Neural crest cell (in vitro differentiated cells): ENCODE results near the gene CDKAL1. TPM values are rescaled to one million over a fixed set of nuclear protein-coding genes. Genes with fewer than 3 reads are reported as not detected.

Experiments used
- DNase-seq: peaks from one replicate; pipeline ENCODE4 v3.0.0; 2021; ENCODE audit warnings: low read depth, mixed read lengths, low spot score
- H3K27ac Mint-ChIP-seq: one replicate; pipeline ENCODE4 v1.8.0; 2021; ENCODE audit warnings: mild to moderate bottlenecking, mixed read lengths; ENCODE audit not compliant: unreplicated experiment
- H3K27me3 Mint-ChIP-seq: 2 replicates; pipeline ENCODE4 v1.8.0; 2021; ENCODE audit warnings: low read depth, mild to moderate bottlenecking, mixed read lengths
- H3K36me3 Mint-ChIP-seq: 2 replicates; pipeline ENCODE4 v1.8.0; 2021; ENCODE audit warnings: low read depth, mild to moderate bottlenecking, mixed read lengths
- H3K4me1 Mint-ChIP-seq: 2 replicates; pipeline ENCODE4 v1.8.0; 2021; ENCODE audit warnings: mixed read lengths
- H3K4me3 Mint-ChIP-seq: one replicate; pipeline ENCODE4 v1.8.0; 2021; ENCODE audit warnings: mild to moderate bottlenecking, mixed read lengths
- H3K9me3 Mint-ChIP-seq: 2 replicates; pipeline ENCODE4 v1.8.0; 2021; ENCODE audit warnings: mixed read lengths
- total RNA-seq: library from RNA; stranded (reverse); gene quantifications from 2 replicates; pipeline ENCODE4 v1.2.1, GENCODE V29; 2021
- TF ChIP-seq, protein P1 (sequence below): fragments of 200-600 bp; sonication (generic); conservative IDR thresholded peaks from 2 replicates; pipeline ENCODE4 v1.5.0; 2021; ENCODE audit warnings: antibody characterized with exemption, mild to moderate bottlenecking

CDKAL1 gene
- total RNA-seq, 1 donor from 2014 or later = 25.4 TPM

GRCh38 chr6:21121636-21122136, 587.4 kb downstream of the CDKAL1 start:
- Mint-ChIP-seq H3K4me1 (peaks cover 22% of the 10 kb centered on the region), H3K36me3 (no peaks in the 10 kb centered on the region), H3K9me3 (no peaks in the 10 kb centered on the region), H3K4me3 (no peak overlapping the region), H3K27ac (no peak overlapping the region), H3K27me3 (no peaks in the 10 kb centered on the region)
- DNase-seq = no peak
- TF ChIP-seq, protein P1, sequence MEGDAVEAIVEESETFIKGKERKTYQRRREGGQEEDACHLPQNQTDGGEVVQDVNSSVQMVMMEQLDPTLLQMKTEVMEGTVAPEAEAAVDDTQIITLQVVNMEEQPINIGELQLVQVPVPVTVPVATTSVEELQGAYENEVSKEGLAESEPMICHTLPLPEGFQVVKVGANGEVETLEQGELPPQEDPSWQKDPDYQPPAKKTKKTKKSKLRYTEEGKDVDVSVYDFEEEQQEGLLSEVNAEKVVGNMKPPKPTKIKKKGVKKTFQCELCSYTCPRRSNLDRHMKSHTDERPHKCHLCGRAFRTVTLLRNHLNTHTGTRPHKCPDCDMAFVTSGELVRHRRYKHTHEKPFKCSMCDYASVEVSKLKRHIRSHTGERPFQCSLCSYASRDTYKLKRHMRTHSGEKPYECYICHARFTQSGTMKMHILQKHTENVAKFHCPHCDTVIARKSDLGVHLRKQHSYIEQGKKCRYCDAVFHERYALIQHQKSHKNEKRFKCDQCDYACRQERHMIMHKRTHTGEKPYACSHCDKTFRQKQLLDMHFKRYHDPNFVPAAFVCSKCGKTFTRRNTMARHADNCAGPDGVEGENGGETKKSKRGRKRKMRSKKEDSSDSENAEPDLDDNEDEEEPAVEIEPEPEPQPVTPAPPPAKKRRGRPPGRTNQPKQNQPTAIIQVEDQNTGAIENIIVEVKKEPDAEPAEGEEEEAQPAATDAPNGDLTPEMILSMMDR = no peak

- no peaks in the 10 kb centered on the region for H3K27me3 Mint-ChIP-seq
- H3K9me3 Mint-ChIP-seq = no peaks in the 10 kb centered on the region
- peaks cover 21% of the 10 kb centered on the region for H3K4me1 Mint-ChIP-seq
- H3K36me3 Mint-ChIP-seq = no peaks in the 10 kb centered on the region
- H3K4me3 Mint-ChIP-seq = no peak overlapping the region
- no peak for DNase-seq
- H3K27ac Mint-ChIP-seq = no peak overlapping the region
- TF ChIP-seq, protein P1 = no peak
Measured at GRCh38 chr6:21123507-21124436, 589.5 kb downstream of the CDKAL1 start.

GRCh38 chr6:21128601-21129000, 594.3 kb downstream of the CDKAL1 start:
- Mint-ChIP-seq H3K9me3 (no peaks in the 10 kb centered on the region), H3K4me3 (no peak overlapping the region)

GRCh38 chr6:21131406-21131805, 597.1 kb downstream of the CDKAL1 start:
- H3K4me3 Mint-ChIP-seq = no peak overlapping the region
- H3K4me1 Mint-ChIP-seq = peaks cover 62% of the 10 kb centered on the region
- no peaks in the 10 kb centered on the region for H3K27me3 Mint-ChIP-seq
- H3K27ac Mint-ChIP-seq = no peak overlapping the region
- TF ChIP-seq, protein P1 = peak; percentile 43
- H3K36me3 Mint-ChIP-seq = no peaks in the 10 kb centered on the region
- H3K9me3 Mint-ChIP-seq = no peaks in the 10 kb centered on the region
- DNase-seq = no peak

More at GRCh38 chr6:21128601-21129000, 594.3 kb downstream of the CDKAL1 start:
- TF ChIP-seq, protein P1 = no peak
- no peak for DNase-seq
- Mint-ChIP-seq H3K36me3 (no peaks in the 10 kb centered on the region), H3K27me3 (no peaks in the 10 kb centered on the region), H3K4me1 (peaks cover 50% of the 10 kb centered on the region), H3K27ac (no peak overlapping the region)

GRCh38 chr6:21132446-21132845, 598.2 kb downstream of the CDKAL1 start:
- no peaks in the 10 kb centered on the region for H3K36me3 Mint-ChIP-seq
- DNase-seq = no peak
- H3K27ac Mint-ChIP-seq = no peak overlapping the region
- peaks cover 72% of the 10 kb centered on the region for H3K4me1 Mint-ChIP-seq
- peak overlapping the region; percentile 51 for H3K4me3 Mint-ChIP-seq
- no peaks in the 10 kb centered on the region for H3K27me3 Mint-ChIP-seq
- TF ChIP-seq, protein P1 = no peak
- H3K9me3 Mint-ChIP-seq = no peaks in the 10 kb centered on the region
